Measurements from ENCODE around the gene GADD45G. TPM values are rescaled to one million over a fixed set of nuclear protein-coding genes. Genes with fewer than 3 reads are reported as not detected.

GADD45G gene
- total RNA-seq, 1 donor, result 1.8 TPM

- Histone ChIP-seq H3K9me3 (ENCODE audit: low read depth, low read length) (no peaks in the 10 kb centered on the region), H3K27me3 (ENCODE audit: insufficient read depth, low read length) (no peaks in the 10 kb centered on the region), H3K4me3 (ENCODE audit: low read length) (no peak overlapping the region), H3K4me1 (ENCODE audit: insufficient read depth, low read length) (peaks cover 3% of the 10 kb centered on the region)
These were observed 23.8 kb downstream of the GADD45G start for GRCh38 chr9:89628601-89629000.

GRCh38 chr9:89629081-89629976 is 24.5 kb downstream of the GADD45G start:
- no peaks in the 10 kb centered on the region for H3K27me3 ChIP-seq (ENCODE audit: insufficient read depth, low read length)

GRCh38 chr9:89630508-89630907 is 25.7 kb downstream of the GADD45G start:
- Histone ChIP-seq H3K9me3 (ENCODE audit: low read depth, low read length) (no peaks in the 10 kb centered on the region), H3K27me3 (ENCODE audit: insufficient read depth, low read length) (no peaks in the 10 kb centered on the region), H3K4me1 (ENCODE audit: insufficient read depth, low read length) (no peaks in the 10 kb centered on the region), H3K4me3 (ENCODE audit: low read length) (no peak overlapping the region)

More at GRCh38 chr9:89629081-89629976, 24.5 kb downstream of the GADD45G start:
- no peaks in the 10 kb centered on the region for H3K9me3 ChIP-seq (ENCODE audit: low read depth, low read length)
- no peak overlapping the region for H3K4me3 ChIP-seq (ENCODE audit: low read length)
- no peaks in the 10 kb centered on the region for H3K4me1 ChIP-seq (ENCODE audit: insufficient read depth, low read length)

GRCh38 chr9:89631384-89631783 is 26.6 kb downstream of the GADD45G start:
- Histone ChIP-seq H3K4me1 (ENCODE audit: insufficient read depth, low read length) (no peaks in the 10 kb centered on the region), H3K9me3 (ENCODE audit: low read depth, low read length) (no peaks in the 10 kb centered on the region), H3K4me3 (ENCODE audit: low read length) (no peak overlapping the region), H3K27me3 (ENCODE audit: insufficient read depth, low read length) (no peaks in the 10 kb centered on the region)

GRCh38 chr9:89632192-89632733 is 27.5 kb downstream of the GADD45G start:
- Histone ChIP-seq H3K9me3 (ENCODE audit: low read depth, low read length) (no peaks in the 10 kb centered on the region), H3K4me3 (ENCODE audit: low read length) (no peak overlapping the region), H3K27me3 (ENCODE audit: insufficient read depth, low read length) (no peaks in the 10 kb centered on the region), H3K4me1 (ENCODE audit: insufficient read depth, low read length) (no peaks in the 10 kb centered on the region)

GRCh38 chr9:89632736-89633135 is 27.9 kb downstream of the GADD45G start:
- Histone ChIP-seq H3K4me1 (ENCODE audit: insufficient read depth, low read length) (no peaks in the 10 kb centered on the region), H3K4me3 (ENCODE audit: low read length) (no peak overlapping the region), H3K27me3 (ENCODE audit: insufficient read depth, low read length) (no peaks in the 10 kb centered on the region)

GRCh38 chr9:89633404-89633803 is 28.6 kb downstream of the GADD45G start:
- no peaks in the 10 kb centered on the region for H3K27me3 ChIP-seq (ENCODE audit: insufficient read depth, low read length)
- no peak overlapping the region for H3K4me3 ChIP-seq (ENCODE audit: low read length)
- H3K9me3 ChIP-seq (ENCODE audit: low read depth, low read length), result no peaks in the 10 kb centered on the region
- no peaks in the 10 kb centered on the region for H3K4me1 ChIP-seq (ENCODE audit: insufficient read depth, low read length)

More at GRCh38 chr9:89632736-89633135, 27.9 kb downstream of the GADD45G start:
- no peaks in the 10 kb centered on the region for H3K9me3 ChIP-seq (ENCODE audit: low read depth, low read length)

GRCh38 chr9:89633920-89634319 is 29.1 kb downstream of the GADD45G start:
- H3K27me3 ChIP-seq (ENCODE audit: insufficient read depth, low read length), result no peaks in the 10 kb centered on the region
- no peaks in the 10 kb centered on the region for H3K4me1 ChIP-seq (ENCODE audit: insufficient read depth, low read length)
- no peaks in the 10 kb centered on the region for H3K9me3 ChIP-seq (ENCODE audit: low read depth, low read length)
- no peak overlapping the region for H3K4me3 ChIP-seq (ENCODE audit: low read length)

- no peak overlapping the region for H3K4me3 ChIP-seq (ENCODE audit: low read length)
- peaks cover 3% of the 10 kb centered on the region for H3K4me1 ChIP-seq (ENCODE audit: insufficient read depth, low read length)
- H3K9me3 ChIP-seq (ENCODE audit: low read depth, low read length), result no peaks in the 10 kb centered on the region
- no peaks in the 10 kb centered on the region for H3K27me3 ChIP-seq (ENCODE audit: insufficient read depth, low read length)
These were observed 30.4 kb downstream of the GADD45G start for GRCh38 chr9:89634995-89635742.

GRCh38 chr9:89635816-89636215 is 31.0 kb downstream of the GADD45G start:
- Histone ChIP-seq H3K4me3 (ENCODE audit: low read length) (no peak overlapping the region), H3K9me3 (ENCODE audit: low read depth, low read length) (no peaks in the 10 kb centered on the region), H3K27me3 (ENCODE audit: insufficient read depth, low read length) (no peaks in the 10 kb centered on the region), H3K4me1 (ENCODE audit: insufficient read depth, low read length) (peaks cover 9% of the 10 kb centered on the region)

GRCh38 chr9:89637787-89638186 is 33.0 kb downstream of the GADD45G start:
- Histone ChIP-seq H3K4me3 (ENCODE audit: low read length) (no peak overlapping the region), H3K9me3 (ENCODE audit: low read depth, low read length) (no peaks in the 10 kb centered on the region)

GRCh38 chr9:89638359-89638758 is 33.5 kb downstream of the GADD45G start:
- Histone ChIP-seq H3K4me3 (ENCODE audit: low read length) (no peak overlapping the region), H3K27me3 (ENCODE audit: insufficient read depth, low read length) (no peaks in the 10 kb centered on the region), H3K4me1 (ENCODE audit: insufficient read depth, low read length) (peaks cover 12% of the 10 kb centered on the region), H3K9me3 (ENCODE audit: low read depth, low read length) (no peaks in the 10 kb centered on the region)

More at GRCh38 chr9:89637787-89638186, 33.0 kb downstream of the GADD45G start:
- Histone ChIP-seq H3K4me1 (ENCODE audit: insufficient read depth, low read length) (peaks cover 12% of the 10 kb centered on the region), H3K27me3 (ENCODE audit: insufficient read depth, low read length) (no peaks in the 10 kb centered on the region)

- no peak overlapping the region for H3K4me3 ChIP-seq (ENCODE audit: low read length)
- no peaks in the 10 kb centered on the region for H3K9me3 ChIP-seq (ENCODE audit: low read depth, low read length)
- no peaks in the 10 kb centered on the region for H3K27me3 ChIP-seq (ENCODE audit: insufficient read depth, low read length)
- H3K4me1 ChIP-seq (ENCODE audit: insufficient read depth, low read length), result peaks cover 12% of the 10 kb centered on the region
These were observed 34.1 kb downstream of the GADD45G start for GRCh38 chr9:89638893-89639292.

GRCh38 chr9:89639367-89639795 is 34.6 kb downstream of the GADD45G start:
- Histone ChIP-seq H3K27me3 (ENCODE audit: insufficient read depth, low read length) (no peaks in the 10 kb centered on the region), H3K9me3 (ENCODE audit: low read depth, low read length) (no peaks in the 10 kb centered on the region), H3K4me3 (ENCODE audit: low read length) (no peak overlapping the region), H3K4me1 (ENCODE audit: insufficient read depth, low read length) (peaks cover 12% of the 10 kb centered on the region)

GRCh38 chr9:89639961-89640360 is 35.1 kb downstream of the GADD45G start:
- Histone ChIP-seq H3K9me3 (ENCODE audit: low read depth, low read length) (no peaks in the 10 kb centered on the region), H3K27me3 (ENCODE audit: insufficient read depth, low read length) (no peaks in the 10 kb centered on the region), H3K4me3 (ENCODE audit: low read length) (no peak overlapping the region), H3K4me1 (ENCODE audit: insufficient read depth, low read length) (peaks cover 12% of the 10 kb centered on the region)

Measured in mononuclear cell (primary cell).